ENCODE results near the gene ARHGAP44.

The ARHGAP44 gene

DNA sequence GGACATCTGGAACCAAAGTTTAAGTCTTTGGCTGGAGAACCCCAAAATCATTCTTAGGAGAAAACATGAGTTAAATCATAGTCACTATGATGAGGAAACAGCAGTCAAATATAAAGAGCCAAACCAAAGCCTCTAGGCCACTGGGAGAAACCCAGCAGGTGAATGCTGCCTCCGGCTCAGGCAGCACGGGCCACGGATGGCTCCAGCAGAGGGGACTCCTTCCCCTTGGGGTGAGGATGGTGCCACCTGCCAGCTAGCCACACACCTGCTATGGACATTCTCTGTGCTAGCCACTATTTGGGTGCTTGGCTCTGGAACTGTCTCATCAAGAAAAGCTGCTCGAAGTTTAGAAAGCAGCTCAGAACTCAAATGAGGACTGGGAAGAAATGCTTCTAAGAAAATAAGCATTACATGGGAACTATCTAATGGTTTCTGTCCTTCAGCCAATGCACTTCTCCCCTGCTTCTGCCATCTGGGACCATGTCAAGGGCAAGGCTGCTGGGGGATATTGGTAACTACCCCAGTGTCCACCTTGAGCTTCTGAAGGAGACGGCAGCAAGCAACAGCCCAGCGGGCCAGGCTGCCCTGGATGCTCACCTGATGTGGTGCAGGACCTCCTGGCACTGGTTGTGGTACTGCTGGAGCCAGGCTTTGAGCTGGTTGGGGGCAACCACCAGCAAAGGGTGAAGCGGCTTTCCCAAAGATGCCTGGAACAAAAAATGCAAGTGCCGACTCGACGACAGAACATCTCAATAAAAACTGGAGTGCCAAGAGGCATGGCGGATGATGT lies 206.0 kb downstream of the ARHGAP44 start:
- no peak for TF ChIP-seq GATA2 (IDR thresholded peaks at IDR 0.05; ENCODE audit: low read depth, low read length)
- TF ChIP-seq GATA3 (IDR thresholded peaks at IDR 0.05; ENCODE audit: low read depth, low read length), result no peak

- TF ChIP-seq GATA3 (IDR thresholded peaks at IDR 0.05; ENCODE audit: low read depth, low read length), result no peak
- no peak for TF ChIP-seq GATA2 (IDR thresholded peaks at IDR 0.05; ENCODE audit: low read depth, low read length)
Measured at GRCh38 chr17:12995896-12996295, 206.6 kb downstream of the ARHGAP44 start.

DNA sequence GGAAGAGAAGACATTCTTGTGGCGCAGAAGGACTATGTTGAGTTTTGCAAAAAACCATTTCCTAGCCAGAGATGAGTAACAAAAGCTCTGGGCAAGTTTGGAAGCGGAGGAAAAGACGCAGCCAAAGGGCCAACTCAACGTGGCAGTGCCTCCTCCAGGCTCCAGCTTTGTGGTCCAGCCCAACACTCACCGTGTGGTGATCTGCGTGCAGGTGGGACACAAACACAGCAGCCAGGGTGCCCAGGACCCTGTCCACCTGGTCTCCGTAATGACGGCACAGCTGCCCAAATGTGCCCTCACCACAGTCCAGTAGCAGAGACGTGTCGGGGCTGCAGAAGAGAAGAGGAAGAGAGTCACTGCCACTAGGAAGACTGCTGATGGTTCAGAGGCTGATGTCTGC lies 207.1 kb downstream of the ARHGAP44 start:
- TF ChIP-seq GATA3 (IDR thresholded peaks at IDR 0.05; ENCODE audit: low read depth, low read length) (no peak), GATA2 (IDR thresholded peaks at IDR 0.05; ENCODE audit: low read depth, low read length) (no peak)

- TF ChIP-seq GATA3 (IDR thresholded peaks at IDR 0.05; ENCODE audit: low read depth, low read length) (no peak), GATA2 (IDR thresholded peaks at IDR 0.05; ENCODE audit: low read depth, low read length) (no peak)
Measured at GRCh38 chr17:12996941-12997340, 207.6 kb downstream of the ARHGAP44 start.

GRCh38 chr17:12998461-12998860 lies 209.2 kb downstream of the ARHGAP44 start:
- TF ChIP-seq GATA3 (IDR thresholded peaks at IDR 0.05; ENCODE audit: low read depth, low read length) (no peak), GATA2 (IDR thresholded peaks at IDR 0.05; ENCODE audit: low read depth, low read length) (no peak)

- TF ChIP-seq GATA2 (IDR thresholded peaks at IDR 0.05; ENCODE audit: low read depth, low read length) (no peak), GATA3 (IDR thresholded peaks at IDR 0.05; ENCODE audit: low read depth, low read length) (no peak)
Measured at GRCh38 chr17:12998874-12999273, 209.6 kb downstream of the ARHGAP44 start.

DNA sequence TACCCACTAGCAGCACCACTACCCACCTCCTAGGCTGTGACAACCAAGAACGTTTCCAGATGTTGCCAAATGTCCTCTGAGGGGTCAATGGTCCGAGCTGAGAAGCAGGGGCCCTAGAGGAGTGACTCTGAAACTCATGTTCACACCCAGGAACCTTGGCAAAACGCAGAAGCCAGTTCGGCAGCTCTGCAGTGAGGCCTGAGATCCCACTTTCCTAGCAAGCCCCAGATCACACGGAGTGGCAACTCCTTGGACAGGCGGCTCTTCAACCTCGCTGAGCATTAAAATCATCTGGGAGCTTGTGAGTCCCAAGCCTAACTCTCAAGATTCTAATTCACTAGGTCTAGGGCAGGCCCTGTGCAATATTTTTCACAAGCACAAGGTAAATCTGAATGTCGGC lies 211.3 kb downstream of the ARHGAP44 start:
- TF ChIP-seq GATA3 (IDR thresholded peaks at IDR 0.05; ENCODE audit: low read depth, low read length) (no peak), GATA2 (IDR thresholded peaks at IDR 0.05; ENCODE audit: low read depth, low read length) (no peak)

DNA sequence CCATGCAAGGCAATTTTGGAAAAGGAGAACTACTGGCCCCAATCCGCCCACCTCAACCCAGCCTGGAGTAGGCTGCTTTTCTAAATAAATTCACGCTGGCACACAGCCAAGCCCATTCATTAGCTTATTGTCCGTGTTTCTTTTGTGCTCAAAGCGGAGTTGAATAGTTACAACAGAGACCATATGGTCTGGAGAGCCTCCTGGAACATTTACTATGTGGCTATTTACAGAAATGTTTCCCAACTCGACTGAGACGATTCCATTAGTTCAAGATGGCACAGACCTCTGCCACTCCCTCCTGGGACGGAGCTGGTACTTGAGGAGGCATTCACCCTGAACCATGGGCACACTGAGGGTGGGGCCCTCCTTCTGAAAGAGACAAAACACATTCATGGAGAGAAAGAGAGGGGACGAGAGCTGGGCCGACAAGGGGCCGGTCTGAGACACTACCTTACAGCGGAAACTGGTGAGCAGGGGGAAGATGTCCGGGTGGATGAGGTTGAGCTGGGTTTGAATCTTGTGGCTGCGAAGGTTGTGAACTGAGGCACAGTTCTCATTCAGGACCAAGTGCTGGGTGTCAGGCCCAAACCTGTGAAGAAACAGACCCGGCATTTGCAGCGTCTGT lies 212.8 kb downstream of the ARHGAP44 start:
- no peak for TF ChIP-seq GATA3 (IDR thresholded peaks at IDR 0.05; ENCODE audit: low read depth, low read length)
- no peak for TF ChIP-seq GATA2 (IDR thresholded peaks at IDR 0.05; ENCODE audit: low read depth, low read length)

DNA sequence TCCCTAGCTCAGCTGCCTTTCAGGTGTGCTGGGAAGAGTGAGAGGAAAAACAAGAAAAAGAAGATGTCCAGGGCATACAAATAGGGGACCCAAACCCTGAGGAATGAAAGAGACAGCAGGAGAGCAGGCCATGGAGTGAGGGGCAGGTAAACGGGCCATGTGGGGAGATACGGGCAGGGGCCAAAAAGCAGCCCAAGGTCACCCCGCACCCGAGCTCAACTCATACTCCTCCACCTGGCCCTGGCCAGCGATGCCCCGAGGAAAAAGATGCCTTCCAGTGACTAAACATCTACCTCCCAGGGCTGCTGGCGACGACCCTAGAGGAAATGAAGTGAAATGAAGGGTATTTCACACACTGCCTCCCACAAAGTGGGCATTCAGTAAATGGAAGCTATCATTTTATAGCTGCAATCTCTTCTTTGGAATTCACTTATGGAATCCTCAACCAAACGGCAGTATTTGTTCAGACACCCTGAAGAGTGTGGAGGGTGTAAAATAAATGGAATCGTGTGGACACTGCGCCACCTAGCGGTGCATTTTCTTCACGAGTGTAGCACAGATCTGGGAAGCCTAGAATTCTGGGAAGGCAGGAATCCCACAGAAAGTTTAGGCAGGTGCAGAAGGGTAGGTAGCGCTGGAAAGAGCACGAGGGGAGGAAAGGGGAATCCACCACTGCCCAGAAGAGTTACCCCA lies 213.6 kb downstream of the ARHGAP44 start:
- TF ChIP-seq GATA2 (IDR thresholded peaks at IDR 0.05; ENCODE audit: low read depth, low read length) (no peak), GATA3 (IDR thresholded peaks at IDR 0.05; ENCODE audit: low read depth, low read length) (no peak)

DNA sequence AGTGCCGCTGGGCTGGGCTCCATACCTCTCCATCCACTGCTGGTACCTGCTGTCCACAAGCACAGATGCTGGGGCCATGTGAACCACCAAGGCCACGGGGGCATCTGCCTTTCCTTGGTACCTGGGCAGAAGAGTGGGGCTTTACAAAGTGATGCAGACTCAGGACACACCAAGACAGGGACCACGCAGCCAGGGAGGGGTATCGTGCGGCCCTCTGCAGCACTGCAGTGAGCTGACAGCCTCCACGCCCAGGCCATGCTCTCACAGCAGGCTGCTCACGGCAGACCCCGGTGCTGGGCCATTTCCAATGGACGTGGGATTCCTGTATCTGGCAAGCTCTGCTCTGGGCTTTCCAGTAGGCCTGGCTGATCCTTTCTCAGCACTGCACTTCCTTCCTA lies 214.2 kb downstream of the ARHGAP44 start:
- TF ChIP-seq GATA3 (IDR thresholded peaks at IDR 0.05; ENCODE audit: low read depth, low read length) (no peak), GATA2 (IDR thresholded peaks at IDR 0.05; ENCODE audit: low read depth, low read length) (no peak)

- TF ChIP-seq GATA3 (IDR thresholded peaks at IDR 0.05; ENCODE audit: low read depth, low read length) (no peak), GATA2 (IDR thresholded peaks at IDR 0.05; ENCODE audit: low read depth, low read length) (no peak)
Measured at GRCh38 chr17:13003927-13004326, 214.6 kb downstream of the ARHGAP44 start.

DNA sequence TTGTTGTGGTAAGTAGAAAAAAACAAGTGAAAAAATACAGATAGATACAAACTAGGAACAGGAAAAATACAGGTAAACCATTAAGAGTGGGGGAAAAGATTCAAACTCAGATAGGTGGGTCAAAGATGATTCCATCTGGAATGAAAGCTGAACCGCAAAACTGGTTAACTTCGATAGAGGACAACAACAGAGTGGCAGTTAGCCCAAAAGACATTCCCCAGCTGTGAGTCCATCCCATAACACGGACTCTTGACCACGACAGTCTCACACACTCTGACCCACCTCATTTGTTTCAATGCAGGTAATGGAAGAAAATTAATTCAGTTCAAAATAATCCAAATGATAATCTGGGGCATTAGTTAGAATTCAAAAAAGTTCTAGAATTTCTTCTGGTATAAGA lies 215.0 kb downstream of the ARHGAP44 start:
- TF ChIP-seq GATA2 (IDR thresholded peaks at IDR 0.05; ENCODE audit: low read depth, low read length), result no peak
- no peak for TF ChIP-seq GATA3 (IDR thresholded peaks at IDR 0.05; ENCODE audit: low read depth, low read length)

DNA sequence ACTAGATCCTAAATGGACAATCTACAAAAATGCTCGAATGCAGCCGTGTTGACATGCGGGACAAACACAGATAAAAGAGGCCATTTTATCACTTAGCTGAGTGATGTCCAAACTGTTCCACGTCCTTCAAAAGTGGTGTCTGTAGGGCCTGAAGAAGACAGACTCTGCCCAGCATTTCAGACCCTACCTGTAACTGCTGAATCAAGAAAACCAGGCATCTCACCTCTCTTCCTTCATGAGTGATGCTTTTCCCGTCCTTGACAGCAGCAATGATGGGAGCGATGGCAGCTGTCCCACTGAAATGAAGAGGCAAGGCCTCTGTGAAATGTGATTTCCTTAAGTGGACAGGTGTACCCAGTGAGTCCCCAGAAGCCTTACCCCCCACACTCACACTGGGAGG lies 216.2 kb downstream of the ARHGAP44 start:
- TF ChIP-seq GATA3 (IDR thresholded peaks at IDR 0.05; ENCODE audit: low read depth, low read length) (no peak), GATA2 (IDR thresholded peaks at IDR 0.05; ENCODE audit: low read depth, low read length) (no peak)

DNA sequence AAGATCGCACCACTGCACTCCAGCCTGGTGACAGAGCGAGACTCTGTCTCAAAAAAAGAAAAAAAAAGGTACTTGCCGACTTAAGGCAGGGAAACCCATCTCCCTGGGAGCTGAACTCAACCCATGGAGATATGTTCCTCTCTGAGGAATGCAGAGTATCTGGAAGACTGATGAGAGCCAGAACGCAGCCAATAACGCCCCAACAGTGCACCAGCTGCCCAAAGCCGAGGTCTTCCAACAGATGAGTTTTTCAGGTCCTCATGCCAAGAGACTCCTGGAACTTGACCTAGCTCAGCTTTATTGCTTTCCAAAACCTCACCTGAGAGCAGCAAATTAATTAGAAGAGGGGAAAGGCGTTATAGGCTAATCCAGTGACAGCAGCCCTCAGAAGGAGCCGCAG lies 219.2 kb downstream of the ARHGAP44 start:
- no peak for TF ChIP-seq GATA2 (IDR thresholded peaks at IDR 0.05; ENCODE audit: low read depth, low read length)
- no peak for TF ChIP-seq GATA3 (IDR thresholded peaks at IDR 0.05; ENCODE audit: low read depth, low read length)

- no peak for TF ChIP-seq GATA2 (IDR thresholded peaks at IDR 0.05; ENCODE audit: low read depth, low read length)
- TF ChIP-seq GATA3 (IDR thresholded peaks at IDR 0.05; ENCODE audit: low read depth, low read length), result no peak
Measured at GRCh38 chr17:13010959-13011358, 221.7 kb downstream of the ARHGAP44 start.
